Right renal pelvis (tissue), 4 donors: ENCODE measurements around the gene LGALS7B. TPM values are rescaled to one million over a fixed set of nuclear protein-coding genes. Genes with fewer than 3 reads are reported as not detected.

Experiments
- DNase-seq, 4 donors: peaks; one replicate each; pipeline ENCODE4 v3.0.0-alpha.2; 2013; ENCODE audit warnings: low read depth in 4 of 4, low spot score in 3 of 4, missing footprints in 1 of 4
- polyA plus RNA-seq, 4 donors: library from polyadenylated mRNA; unstranded; fragments of 120-200 nt; gene quantifications; one replicate each; pipeline ENCODE4 v1.2.1, GENCODE V29; 2013; ENCODE audit not compliant: insufficient read length in 4 of 4

Gene LGALS7B
- polyA plus RNA-seq, 4 donors = 0.80 to 2.6 (median 2.1) TPM; not detected in 1

- DNase-seq = no peak
Measured at GRCh38 chr19:38839816-38840582, 51.0 kb downstream of the LGALS7B start.

- DNase-seq = no peak
Measured at GRCh38 chr19:38840583-38840968, 51.6 kb downstream of the LGALS7B start.

Other genes starting within 250 kb of the LGALS7B start
- 1 to 10 TPM; 2.5 to 4.1 (median 3.5) TPM for gene MAP4K1, start 171.2 kb upstream of the LGALS7B start, polyA plus RNA-seq
- 100 to 1,000 TPM; 307 to 353 (median 328) TPM for gene EIF3K, start 170.0 kb upstream of the LGALS7B start, polyA plus RNA-seq
- 100 to 1,000 TPM; 664 to 751 (median 665) TPM for gene ACTN4, start 141.6 kb upstream of the LGALS7B start, polyA plus RNA-seq
- gene CAPN12, start 44.7 kb upstream of the LGALS7B start, polyA plus RNA-seq = 1 to 10 TPM; 3.3 to 7.6 (median 6.2) TPM
- 1 to 10 TPM in 1 of 4 donors, under 1 TPM in 3; 0.29 to 1.2 (median 0.71) TPM for gene LGALS7, start 15.7 kb upstream of the LGALS7B start, polyA plus RNA-seq
- gene LGALS4, start 23.7 kb downstream of the LGALS7B start, polyA plus RNA-seq = 1 to 10 TPM; 1.1 to 2.1 (median 1.5) TPM
- gene ECH1, start 42.6 kb downstream of the LGALS7B start, polyA plus RNA-seq = 100 to 1,000 TPM; 136 to 179 (median 139) TPM
- gene HNRNPL, start 60.8 kb downstream of the LGALS7B start, polyA plus RNA-seq = 100 to 1,000 TPM; 471 to 524 (median 503) TPM
- gene RINL, start 89.1 kb downstream of the LGALS7B start, polyA plus RNA-seq = 1 to 10 TPM; 7.5 to 9.9 (median 8.9) TPM
- 10 to 100 TPM; 42.0 to 46.0 (median 43.1) TPM for gene SIRT2, start 110.4 kb downstream of the LGALS7B start, polyA plus RNA-seq
- gene NFKBIB, start 110.8 kb downstream of the LGALS7B start, polyA plus RNA-seq = 10 to 100 TPM in 1 of 4 donors, 1 to 10 TPM in 3; 8.1 to 11.6 (median 8.8) TPM
- under 1 TPM; 0.38 to 0.65 (median 0.55) TPM for gene CCER2, start 123.0 kb downstream of the LGALS7B start, polyA plus RNA-seq
- 10 to 100 TPM; 35.3 to 52.0 (median 41.6) TPM for gene SARS2, start 141.6 kb downstream of the LGALS7B start, polyA plus RNA-seq
- 10 to 100 TPM; 19.8 to 31.7 (median 23.5) TPM for gene MRPS12, start 141.7 kb downstream of the LGALS7B start, polyA plus RNA-seq
- gene FBXO17, start 186.5 kb downstream of the LGALS7B start, polyA plus RNA-seq = 10 to 100 TPM; 60.5 to 76.1 (median 65.7) TPM
- 1 to 10 TPM; 6.0 to 8.7 (median 7.2) TPM for gene FBXO27, start 243.3 kb downstream of the LGALS7B start, polyA plus RNA-seq